ENCODE data around the gene PARD3.
"Not testable (repeated sequence)": the region's sequence is repeated elsewhere in the genome, so short reads cannot be mapped to it uniquely, and the experiment has no call there.

DNA sequence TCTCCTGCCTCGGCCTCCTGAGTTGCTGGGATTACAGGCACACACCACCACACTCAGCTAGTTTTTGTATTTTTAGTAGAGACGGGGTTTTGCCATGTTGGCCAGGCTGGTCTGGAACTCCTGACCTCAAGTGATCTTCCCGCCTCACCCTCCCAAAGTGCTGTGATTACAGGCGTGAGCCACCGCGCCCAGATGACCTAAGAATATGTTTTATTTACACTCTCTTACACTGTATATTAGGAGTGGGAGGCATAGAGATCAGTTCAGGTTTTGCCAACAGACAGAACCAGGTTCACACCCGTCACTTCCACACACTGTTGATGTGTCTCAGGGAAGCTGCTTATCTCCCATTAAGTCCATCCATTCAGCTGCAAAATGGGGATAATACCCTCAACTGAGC lies 64.3 kb downstream of the PARD3 start:
- TF ChIP-seq, protein P1, sequence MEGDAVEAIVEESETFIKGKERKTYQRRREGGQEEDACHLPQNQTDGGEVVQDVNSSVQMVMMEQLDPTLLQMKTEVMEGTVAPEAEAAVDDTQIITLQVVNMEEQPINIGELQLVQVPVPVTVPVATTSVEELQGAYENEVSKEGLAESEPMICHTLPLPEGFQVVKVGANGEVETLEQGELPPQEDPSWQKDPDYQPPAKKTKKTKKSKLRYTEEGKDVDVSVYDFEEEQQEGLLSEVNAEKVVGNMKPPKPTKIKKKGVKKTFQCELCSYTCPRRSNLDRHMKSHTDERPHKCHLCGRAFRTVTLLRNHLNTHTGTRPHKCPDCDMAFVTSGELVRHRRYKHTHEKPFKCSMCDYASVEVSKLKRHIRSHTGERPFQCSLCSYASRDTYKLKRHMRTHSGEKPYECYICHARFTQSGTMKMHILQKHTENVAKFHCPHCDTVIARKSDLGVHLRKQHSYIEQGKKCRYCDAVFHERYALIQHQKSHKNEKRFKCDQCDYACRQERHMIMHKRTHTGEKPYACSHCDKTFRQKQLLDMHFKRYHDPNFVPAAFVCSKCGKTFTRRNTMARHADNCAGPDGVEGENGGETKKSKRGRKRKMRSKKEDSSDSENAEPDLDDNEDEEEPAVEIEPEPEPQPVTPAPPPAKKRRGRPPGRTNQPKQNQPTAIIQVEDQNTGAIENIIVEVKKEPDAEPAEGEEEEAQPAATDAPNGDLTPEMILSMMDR (IDR thresholded peaks at IDR 0.05; ENCODE audit: insufficient read depth, low read length, poor library complexity, severe bottlenecking), result not testable (repeated sequence)
- TF ChIP-seq EZH2phosphoT487 (conservative IDR thresholded peaks at IDR 0.05; ENCODE audit: low read length), result not testable (repeated sequence)
